K562 (cell line): ENCODE results near the gene CFAP58. TPM values are rescaled to one million over a fixed set of nuclear protein-coding genes. Genes with fewer than 3 reads are reported as not detected.

Experiments
- AFF1 ChIP-seq, 2 experiments: fragments of 450-650 bp; IDR thresholded peaks; 2 replicates each; pipeline ENCODE4 v1.6.1; 2018; ENCODE audit warnings: mild to moderate bottlenecking in 2 of 2, low read depth in 1 of 2; ENCODE audit not compliant: partially characterized antibody in 2 of 2
- BRCA1 ChIP-seq, 2 experiments: fragments of 450-650 bp in 1 of 2; sonication (generic) in 1 of 2; formaldehyde crosslinking in 1 of 2; IDR thresholded peaks; 2 replicates each; pipeline versions ENCODE4 v1.5.0 to v1.6.1; 2017 to 2020; ENCODE audit warnings: mild to moderate bottlenecking in 1 of 2, missing genetic modification reagents in 1 of 2
- CHD1 ChIP-seq: fragments of 200-600 bp; sonication (generic); IDR thresholded peaks from one replicate; pipeline ENCODE4 v1.6.1; 2012; ENCODE audit warnings: mild to moderate bottlenecking, moderate library complexity, low read length, inconsistent platforms
- DIDO1 ChIP-seq: fragments of 450-650 bp; IDR thresholded peaks from 2 replicates; pipeline ENCODE4 v1.6.1; 2016; ENCODE audit warnings: low read depth, missing biosample characterization, missing genetic modification characterization
- EP300 ChIP-seq: IDR thresholded peaks from 2 replicates; pipeline ENCODE4 v1.6.1; 2012; ENCODE audit warnings: low read length, improper control_type of control experiment
- GTF2E2 ChIP-seq: fragments of 200-800 bp; sonication (Bioruptor generic); IDR thresholded peaks from 2 replicates; pipeline ENCODE4 v1.6.1; 2016; ENCODE audit warnings: missing genetic modification characterization, missing compliant biosample characterization
- MTA2 ChIP-seq: fragments of 450-650 bp; IDR thresholded peaks from 2 replicates; pipeline ENCODE4 v1.6.1; 2016; ENCODE audit warnings: low read depth
- MYC ChIP-seq, 2 experiments: fragments of 250-450 bp in 1 of 2; sonication (Bioruptor Pico) in 1 of 2; IDR thresholded peaks; 2 replicates each; pipeline versions ENCODE4 v1.5.1 to v1.6.1; 2012 to 2021; ENCODE audit warnings: low read depth in 2 of 2, borderline replicate concordance in 1 of 2, improper control_type of control experiment in 1 of 2, low read length in 1 of 2, mild to moderate bottlenecking in 1 of 2, moderate library complexity in 1 of 2
- PKNOX1 ChIP-seq: fragments of 450-650 bp; IDR thresholded peaks from 2 replicates; pipeline ENCODE4 v1.6.1; 2016
- SAP30 ChIP-seq: fragments of 200-600 bp; sonication (generic); IDR thresholded peaks from 2 replicates; pipeline ENCODE4 v1.6.1; 2012; ENCODE audit warnings: borderline replicate concordance, low read depth, mild to moderate bottlenecking, moderate library complexity, low read length, control low read depth, inconsistent platforms; ENCODE audit not compliant: insufficient read depth, poor library complexity, severe bottlenecking
- SRSF7 ChIP-seq: fragments of 200-400 bp; formaldehyde crosslinking; optimal IDR thresholded peaks from 2 replicates; pipeline ENCODE3; 2017; ENCODE audit warnings: mild to moderate bottlenecking, low read depth, low read length
- TEAD4 ChIP-seq, 2 experiments: sonication (generic) in 1 of 2; formaldehyde crosslinking in 1 of 2; IDR thresholded peaks; 2 replicates each; pipeline versions ENCODE4 v1.6.1 to v1.8.0; 2012 to 2022; ENCODE audit warnings: borderline replicate concordance in 1 of 2, inconsistent platforms in 1 of 2, low read length in 1 of 2, mild to moderate bottlenecking in 1 of 2, missing genetic modification reagents in 1 of 2
- XRCC3 ChIP-seq: fragments of 450-650 bp; IDR thresholded peaks from 2 replicates; pipeline ENCODE4 v1.6.1; 2017; ENCODE audit warnings: mild to moderate bottlenecking, moderate library complexity
- YY1 ChIP-seq, 3 experiments: IDR thresholded peaks; 2 replicates each; pipeline ENCODE4 v1.6.1; 2011; ENCODE audit warnings: low read length in 2 of 3, mild to moderate bottlenecking in 2 of 3, moderate library complexity in 2 of 3, borderline replicate concordance in 1 of 3, control low read depth in 1 of 3, low read depth in 1 of 3; ENCODE audit not compliant: insufficient read depth in 3 of 3, insufficient replicate concordance in 2 of 3, control insufficient read depth in 1 of 3, insufficient read length in 1 of 3; ENCODE audit errors: extremely low read depth in 1 of 3
- ZC3H4 ChIP-seq: sonication (generic); formaldehyde crosslinking; IDR thresholded peaks from 2 replicates; pipeline ENCODE4 v1.9.0; 2021; ENCODE audit warnings: missing genetic modification reagents, borderline replicate concordance
- ZNF146 ChIP-seq: IDR thresholded peaks from one replicate; pipeline ENCODE4 v1.6.1; 2018; ENCODE audit warnings: missing compliant biosample characterization; ENCODE audit not compliant: unreplicated experiment
- ZNF24 ChIP-seq: fragments of 450-650 bp; IDR thresholded peaks from 2 replicates; pipeline ENCODE4 v1.6.1; 2016
- ZNF444 ChIP-seq: fragments of 250-450 bp; sonication (Bioruptor Pico); IDR thresholded peaks from 2 replicates; pipeline ENCODE4 v1.4.0; 2020; ENCODE audit warnings: mild to moderate bottlenecking, moderate library complexity
- ZNF75A ChIP-seq: fragments of 450-650 bp; formaldehyde crosslinking; IDR thresholded peaks from 2 replicates; pipeline ENCODE4 v1.4.0; 2020; ENCODE audit warnings: mild to moderate bottlenecking
- polyA plus RNA-seq, 8 experiments: library from polyadenylated mRNA; depleted of rRNA in 4 of 8; stranded (reverse) in 5 of 8; unstranded in 3 of 8; fragments of >200 nt; fragmentation: Nextera tagmentation in 2 of 8; fragmentation: Illumina TruSeq in 1 of 8; extraction: Ambion mirVana in 2 of 8; extraction: Trizol in 1 of 8; gene quantifications; 2 replicates each; pipeline versions ENCODE4 v1.2.1 to v1.2.3, GENCODE V29; 2011 to 2014; ENCODE audit warnings: inconsistent platforms in 1 of 8, missing spikeins in 1 of 8
- total RNA-seq, 7 experiments: library from RNA; depleted of rRNA in 6 of 7; stranded (reverse); fragments of >200 nt in 6 of 7; fragmentation: Illumina TruSeq in 2 of 7; extraction: Trizol in 2 of 7; gene quantifications; 2 replicates each; pipeline versions ENCODE4 v1.2.1 to v1.2.3, GENCODE V29; 2011 to 2021; ENCODE audit warnings: low replicate concordance in 1 of 7
- TF ChIP-seq, protein P1 (sequence below): fragments of 450-650 bp; conservative IDR thresholded peaks from 2 replicates; pipeline ENCODE4 v1.6.1; 2016; ENCODE audit warnings: missing genetic modification characterization, low read depth, mild to moderate bottlenecking, missing compliant biosample characterization, moderate library complexity

CFAP58 gene
- total and polyA plus RNA-seq, 9 of the 15 experiments (the other 6 are each of a cell fraction or from before 2014, with no cell fraction given): 0.08 to 2.0 (median 0.71) TPM

DNA sequence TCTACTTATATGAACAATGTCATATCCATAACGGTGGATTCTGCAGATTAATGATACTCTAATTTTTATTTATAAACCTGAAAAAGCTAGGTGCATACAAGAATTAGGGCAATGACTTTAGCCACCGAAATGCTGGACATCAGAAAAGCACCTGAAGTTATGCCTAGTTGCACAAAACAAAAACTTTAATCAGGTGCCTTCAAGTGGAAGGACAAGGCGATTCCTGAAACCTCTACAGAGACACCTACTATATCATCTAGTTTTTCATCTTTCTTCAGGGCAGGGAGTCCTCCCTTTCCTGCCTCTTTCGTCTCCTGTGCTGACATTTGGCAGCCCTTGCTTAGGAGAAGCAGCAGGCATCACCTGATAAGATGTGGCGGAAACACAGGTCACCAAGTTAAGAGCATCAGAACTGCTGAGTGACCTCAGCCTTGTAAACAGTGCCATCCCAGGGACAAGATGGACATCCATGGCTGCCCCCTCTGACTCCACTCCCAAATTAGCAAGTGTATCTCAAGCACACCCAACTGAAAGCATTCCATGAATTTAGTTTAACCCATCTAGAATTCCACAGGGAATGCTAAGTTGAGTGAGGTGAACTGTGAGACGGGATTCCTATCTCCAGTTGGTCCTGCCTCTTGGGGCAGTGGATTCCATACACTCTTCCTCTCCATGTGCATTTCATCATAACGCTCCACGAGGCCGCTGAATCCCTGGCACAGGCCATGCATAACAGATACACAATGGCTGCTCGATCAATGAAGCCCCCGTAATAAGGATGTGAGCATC lies 21.2 kb upstream of the CFAP58 start (continued):
- TF ChIP-seq, protein P1, sequence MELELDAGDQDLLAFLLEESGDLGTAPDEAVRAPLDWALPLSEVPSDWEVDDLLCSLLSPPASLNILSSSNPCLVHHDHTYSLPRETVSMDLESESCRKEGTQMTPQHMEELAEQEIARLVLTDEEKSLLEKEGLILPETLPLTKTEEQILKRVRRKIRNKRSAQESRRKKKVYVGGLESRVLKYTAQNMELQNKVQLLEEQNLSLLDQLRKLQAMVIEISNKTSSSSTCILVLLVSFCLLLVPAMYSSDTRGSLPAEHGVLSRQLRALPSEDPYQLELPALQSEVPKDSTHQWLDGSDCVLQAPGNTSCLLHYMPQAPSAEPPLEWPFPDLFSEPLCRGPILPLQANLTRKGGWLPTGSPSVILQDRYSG (tag): no peak
- TF ChIP-seq ZNF24: no peak
- TF ChIP-seq SAP30: no peak
- TF ChIP-seq MTA2: 0 out of 2 replicates have a peak, but pooled peaks have one; percentile 10
- peak; percentile 41; the same call in 1 of the 2 replicates for TF ChIP-seq PKNOX1
- TF ChIP-seq SRSF7: no peak
- peak in 1 of 3 experiments; percentile 55 for TF ChIP-seq YY1 (IDR thresholded peaks at IDR 0.05; ENCODE audit: borderline replicate concordance in 1 of 3, control insufficient read depth in 1 of 3, extremely low read depth in 1 of 3, insufficient read depth in 3 of 3, insufficient read length in 1 of 3, insufficient replicate concordance in 2 of 3, low read depth in 1 of 3, low read length in 2 of 3)
- TF ChIP-seq ZNF146 (CRISPR knock-in tag): no peak
- no peak for TF ChIP-seq ZC3H4 (CRISPR knock-in tag)
- no peak for TF ChIP-seq AFF1 (IDR thresholded peaks at IDR 0.05; ENCODE audit: low read depth in 1 of 2, partially characterized antibody in 2 of 2)
- peak; percentile 72; the same call in 1 of the 2 replicates for TF ChIP-seq EP300
- TF ChIP-seq CHD1: no peak
- TF ChIP-seq XRCC3: no peak
- TF ChIP-seq MYC (IDR thresholded peaks at IDR 0.05; ENCODE audit: low read depth, low read length): no peak
- no peak for TF ChIP-seq MYC (CRISPR knock-in tag; IDR thresholded peaks at IDR 0.05; ENCODE audit: borderline replicate concordance, low read depth)
- TF ChIP-seq ZNF75A (CRISPR knock-in tag): no peak
- no peak for TF ChIP-seq DIDO1 (tag)
- TF ChIP-seq BRCA1 (IDR thresholded peaks at IDR 0.05): no peak
- TF ChIP-seq BRCA1 (CRISPR knock-in tag; IDR thresholded peaks at IDR 0.05): no peak
- no peak for TF ChIP-seq ZNF444 (CRISPR knock-in tag)
- peak; percentile 73 for TF ChIP-seq TEAD4 (IDR thresholded peaks at IDR 0.05; ENCODE audit: low read length)
- TF ChIP-seq TEAD4 (CRISPR knock-in tag; IDR thresholded peaks at IDR 0.05; ENCODE audit: borderline replicate concordance): no peak
- no peak for TF ChIP-seq GTF2E2 (tag)
